ENCODE results near the gene ACP7. TPM values are rescaled to one million over a fixed set of nuclear protein-coding genes. Genes with fewer than 3 reads are reported as not detected.
A peak's percentile ranks its signal among the peaks of the same experiment; 100 is the strongest.

ACP7 gene
- polyA plus RNA-seq, 2 of the 4 experiments (the other 2 are of a cell fraction), result 0.06 to 0.25 TPM

DNA sequence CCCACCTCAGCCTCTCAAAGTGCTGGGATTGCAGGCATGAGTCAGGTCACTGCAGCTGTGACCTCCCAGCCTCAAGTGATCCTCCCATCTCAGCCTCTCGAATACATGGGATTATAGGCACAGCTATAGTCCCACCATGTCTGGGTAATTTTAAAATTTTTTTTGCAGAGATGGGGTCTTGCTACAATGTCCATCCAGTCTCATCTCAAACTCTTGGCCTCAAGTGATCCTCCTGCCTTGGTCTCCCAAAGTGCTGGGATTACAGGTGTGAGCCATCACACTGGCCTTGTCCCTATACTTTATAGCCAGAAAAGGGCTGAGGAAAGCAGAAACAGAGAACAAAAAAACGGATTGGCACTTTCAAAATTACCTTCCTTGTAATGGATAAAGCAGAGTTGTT, 47.0 kb upstream of the ACP7 start:
- ChIA-PET CTCF (interaction anchor here (0.6 to 16.9 kb wide), 24 partner anchors 8 to 625 kb away, joined by 3 to 158 read pairs (median 4); partner anchors contain the start of genes FBXO17, MRPS12 and SARS2), POLR2A (interaction anchor here (0.9 to 1.2 kb wide), 2 partner anchors 11 to 62 kb away, joined by 3 to 5 read pairs; partner anchors contain the start of gene FBXO17)
- no peak overlapping the region for H3K4me3 ChIP-seq
- H3K27ac ChIP-seq, result no peak overlapping the region
- no peak for ATAC-seq
- H3K4me2 ChIP-seq, result no peak overlapping the region
- FAIRE-seq, result no peak
- no peaks in the 10 kb centered on the region for H3K9me3 ChIP-seq
- no peak for DNase-seq (ENCODE audit: low read depth in 1 of 2, low spot score in 1 of 2)
- WGBS (ENCODE audit: missing lambda C conversion rate), result 26% methylated on average over 2 of the region's 2 CpGs
- TF ChIP-seq ZSCAN20 (CRISPR knock-in tag; IDR thresholded peaks at IDR 0.05), result no peak
- no peak for TF ChIP-seq HDAC2 (IDR thresholded peaks at IDR 0.05)
- no peak for TF ChIP-seq ZNF302 (CRISPR knock-in tag; IDR thresholded peaks at IDR 0.05)
- no peak for TF ChIP-seq CHD2 (IDR thresholded peaks at IDR 0.05; ENCODE audit: low read length, partially characterized antibody)
- TF ChIP-seq EP300 (IDR thresholded peaks at IDR 0.05), result no peak
- TF ChIP-seq, protein P1, sequence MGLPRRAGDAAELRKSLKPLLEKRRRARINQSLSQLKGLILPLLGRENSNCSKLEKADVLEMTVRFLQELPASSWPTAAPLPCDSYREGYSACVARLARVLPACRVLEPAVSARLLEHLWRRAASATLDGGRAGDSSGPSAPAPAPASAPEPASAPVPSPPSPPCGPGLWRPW (IDR thresholded peaks at IDR 0.05), result no peak
- TF ChIP-seq SMC3 (IDR thresholded peaks at IDR 0.05), result no peak
- TF ChIP-seq EHMT2 (IDR thresholded peaks at IDR 0.05; ENCODE audit: low read depth), result no peak
- TF ChIP-seq SREBF2 (IDR thresholded peaks at IDR 0.05), result no peak
- TF ChIP-seq, protein P2, sequence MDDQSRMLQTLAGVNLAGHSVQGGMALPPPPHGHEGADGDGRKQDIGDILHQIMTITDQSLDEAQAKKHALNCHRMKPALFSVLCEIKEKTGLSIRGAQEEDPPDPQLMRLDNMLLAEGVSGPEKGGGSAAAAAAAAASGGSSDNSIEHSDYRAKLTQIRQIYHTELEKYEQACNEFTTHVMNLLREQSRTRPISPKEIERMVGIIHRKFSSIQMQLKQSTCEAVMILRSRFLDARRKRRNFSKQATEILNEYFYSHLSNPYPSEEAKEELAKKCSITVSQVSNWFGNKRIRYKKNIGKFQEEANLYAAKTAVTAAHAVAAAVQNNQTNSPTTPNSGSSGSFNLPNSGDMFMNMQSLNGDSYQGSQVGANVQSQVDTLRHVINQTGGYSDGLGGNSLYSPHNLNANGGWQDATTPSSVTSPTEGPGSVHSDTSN (IDR thresholded peaks at IDR 0.05), result no peak
- TF ChIP-seq, protein P3, sequence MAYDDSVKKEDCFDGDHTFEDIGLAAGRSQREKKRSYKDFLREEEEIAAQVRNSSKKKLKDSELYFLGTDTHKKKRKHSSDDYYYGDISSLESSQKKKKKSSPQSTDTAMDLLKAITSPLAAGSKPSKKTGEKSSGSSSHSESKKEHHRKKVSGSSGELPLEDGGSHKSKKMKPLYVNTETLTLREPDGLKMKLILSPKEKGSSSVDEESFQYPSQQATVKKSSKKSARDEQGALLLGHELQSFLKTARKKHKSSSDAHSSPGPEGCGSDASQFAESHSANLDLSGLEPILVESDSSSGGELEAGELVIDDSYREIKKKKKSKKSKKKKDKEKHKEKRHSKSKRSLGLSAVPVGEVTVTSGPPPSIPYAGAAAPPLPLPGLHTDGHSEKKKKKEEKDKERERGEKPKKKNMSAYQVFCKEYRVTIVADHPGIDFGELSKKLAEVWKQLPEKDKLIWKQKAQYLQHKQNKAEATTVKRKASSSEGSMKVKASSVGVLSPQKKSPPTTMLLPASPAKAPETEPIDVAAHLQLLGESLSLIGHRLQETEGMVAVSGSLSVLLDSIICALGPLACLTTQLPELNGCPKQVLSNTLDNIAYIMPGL (CRISPR knock-in tag; IDR thresholded peaks at IDR 0.05; ENCODE audit: borderline replicate concordance), result no peak
- TF ChIP-seq CBX2 (IDR thresholded peaks at IDR 0.05; ENCODE audit: borderline replicate concordance, low read depth), result no peak
- peaks cover 17% of the 10 kb centered on the region for H3K4me1 ChIP-seq

GRCh38 chr19:39038098-39038497, 46.1 kb upstream of the ACP7 start:
- FAIRE-seq (peak; percentile 84), ATAC-seq (peak; percentile 98 to 99), DNase-seq (ENCODE audit: low read depth in 1 of 2, low spot score in 1 of 2) (peak; percentile 82 to 99)
- H3K4me3 ChIP-seq, result no peak overlapping the region
- TF ChIP-seq FOSL2 (IDR thresholded peaks at IDR 0.05) (no peak), FOSL2 (CRISPR knock-in tag; IDR thresholded peaks at IDR 0.05) (no peak), CHD2 (IDR thresholded peaks at IDR 0.05; ENCODE audit: low read length, partially characterized antibody) (no peak), ZNF302 (CRISPR knock-in tag; IDR thresholded peaks at IDR 0.05) (no peak), MAFK (IDR thresholded peaks at IDR 0.05; ENCODE audit: partially characterized antibody) (no peak), HEYL (CRISPR knock-in tag; IDR thresholded peaks at IDR 0.05) (no peak), JUN (IDR thresholded peaks at IDR 0.05) (no peak), SMC3 (IDR thresholded peaks at IDR 0.05) (peak; percentile 67), POLR2A (IDR thresholded peaks at IDR 0.05; ENCODE audit: low read length) (no peak), SREBF2 (IDR thresholded peaks at IDR 0.05) (no peak), NPAS2 (CRISPR knock-in tag; IDR thresholded peaks at IDR 0.05; ENCODE audit: borderline replicate concordance) (no peak), USF2 (IDR thresholded peaks at IDR 0.05) (no peak), CEBPB (IDR thresholded peaks at IDR 0.05) (peak in 1 of 2 experiments; percentile 82; a peak in 3 of 4 replicates), RAD21 (conservative IDR thresholded peaks at IDR 0.05 in 1 of 2, IDR thresholded peaks at IDR 0.05 in 1 of 2) (peak; percentile 71 to 77), ZSCAN20 (CRISPR knock-in tag; IDR thresholded peaks at IDR 0.05) (no peak), KDM1A (IDR thresholded peaks at IDR 0.05; ENCODE audit: low read depth) (no peak)
- TF ChIP-seq, protein P4, sequence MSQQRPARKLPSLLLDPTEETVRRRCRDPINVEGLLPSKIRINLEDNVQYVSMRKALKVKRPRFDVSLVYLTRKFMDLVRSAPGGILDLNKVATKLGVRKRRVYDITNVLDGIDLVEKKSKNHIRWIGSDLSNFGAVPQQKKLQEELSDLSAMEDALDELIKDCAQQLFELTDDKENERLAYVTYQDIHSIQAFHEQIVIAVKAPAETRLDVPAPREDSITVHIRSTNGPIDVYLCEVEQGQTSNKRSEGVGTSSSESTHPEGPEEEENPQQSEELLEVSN (IDR thresholded peaks at IDR 0.05; ENCODE audit: borderline replicate concordance, low read depth), result no peak
- TF ChIP-seq, protein P3 (CRISPR knock-in tag; IDR thresholded peaks at IDR 0.05; ENCODE audit: borderline replicate concordance), result no peak
- TF ChIP-seq, protein P5, sequence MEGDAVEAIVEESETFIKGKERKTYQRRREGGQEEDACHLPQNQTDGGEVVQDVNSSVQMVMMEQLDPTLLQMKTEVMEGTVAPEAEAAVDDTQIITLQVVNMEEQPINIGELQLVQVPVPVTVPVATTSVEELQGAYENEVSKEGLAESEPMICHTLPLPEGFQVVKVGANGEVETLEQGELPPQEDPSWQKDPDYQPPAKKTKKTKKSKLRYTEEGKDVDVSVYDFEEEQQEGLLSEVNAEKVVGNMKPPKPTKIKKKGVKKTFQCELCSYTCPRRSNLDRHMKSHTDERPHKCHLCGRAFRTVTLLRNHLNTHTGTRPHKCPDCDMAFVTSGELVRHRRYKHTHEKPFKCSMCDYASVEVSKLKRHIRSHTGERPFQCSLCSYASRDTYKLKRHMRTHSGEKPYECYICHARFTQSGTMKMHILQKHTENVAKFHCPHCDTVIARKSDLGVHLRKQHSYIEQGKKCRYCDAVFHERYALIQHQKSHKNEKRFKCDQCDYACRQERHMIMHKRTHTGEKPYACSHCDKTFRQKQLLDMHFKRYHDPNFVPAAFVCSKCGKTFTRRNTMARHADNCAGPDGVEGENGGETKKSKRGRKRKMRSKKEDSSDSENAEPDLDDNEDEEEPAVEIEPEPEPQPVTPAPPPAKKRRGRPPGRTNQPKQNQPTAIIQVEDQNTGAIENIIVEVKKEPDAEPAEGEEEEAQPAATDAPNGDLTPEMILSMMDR (IDR thresholded peaks at IDR 0.05), result peak; percentile 48; the same call in 2 of the 3 replicates
- ChIA-PET POLR2A (interaction anchor here (0.6 to 1.2 kb wide), 4 partner anchors 13 to 107 kb away, joined by 3 to 5 read pairs (median 4); partner anchors contain the start of genes FBXO17, MRPS12 and SARS2), CTCF (interaction anchor here (0.5 to 16.9 kb wide), 24 partner anchors 10 to 630 kb away, joined by 3 to 158 read pairs (median 4); partner anchors contain the start of genes EID2B, FBXO17, MRPS12 and SARS2)
- peak overlapping the region; percentile 69 for H3K4me2 ChIP-seq
- H3K4me1 ChIP-seq, result peaks cover 8% of the 10 kb centered on the region
- 17% methylated on average over 9 of the region's 9 CpGs for whole genome bisulfite sequencing (ENCODE audit: missing lambda C conversion rate)
- peak overlapping the region in 1 of 2 experiments; percentile 38; a peak in 1 of 6 replicates for H3K27ac ChIP-seq
- no peaks in the 10 kb centered on the region for H3K9me3 ChIP-seq

All from A549 (cell line).